ENCODE measurements around the gene MADCAM1.

MADCAM1 gene

DNA sequence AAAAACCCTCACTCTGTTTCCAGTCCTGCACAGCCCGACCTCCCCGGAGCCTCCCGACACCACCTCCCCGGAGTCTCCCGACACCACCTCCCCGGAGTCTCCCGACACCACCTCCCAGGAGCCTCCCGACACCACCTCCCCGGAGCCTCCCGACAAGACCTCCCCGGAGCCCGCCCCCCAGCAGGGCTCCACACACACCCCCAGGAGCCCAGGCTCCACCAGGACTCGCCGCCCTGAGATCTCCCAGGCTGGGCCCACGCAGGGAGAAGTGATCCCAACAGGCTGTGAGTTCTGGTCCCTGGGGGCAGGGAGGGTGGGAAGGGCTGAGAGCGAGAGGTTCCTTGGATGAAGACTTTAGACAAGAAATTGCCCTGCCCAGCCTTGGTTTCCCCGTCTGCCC, 5.4 kb downstream of the MADCAM1 start:
- H3K27ac ChIP-seq (ENCODE audit: low read depth, low read length, poor library complexity, severe bottlenecking), result no peak overlapping the region
- H3K4me1 ChIP-seq (ENCODE audit: insufficient read depth, low read length, severe bottlenecking), result peaks cover 5% of the 10 kb centered on the region
- no peaks in the 10 kb centered on the region for H3K79me2 ChIP-seq (ENCODE audit: insufficient read depth, low read length)
- H4K20me1 ChIP-seq (ENCODE audit: insufficient read depth, low read length), result no peaks in the 10 kb centered on the region
- no peak for TF ChIP-seq CTCF (IDR thresholded peaks at IDR 0.05; ENCODE audit: low read length)
- TF ChIP-seq EZH2 (IDR thresholded peaks at IDR 0.05; ENCODE audit: borderline replicate concordance, low read length), result no peak
- no peaks in the 10 kb centered on the region for H3K27me3 ChIP-seq (ENCODE audit: insufficient read depth, low read length)
- H3K4me3 ChIP-seq (ENCODE audit: low read depth, low read length, poor library complexity, severe bottlenecking), result no peak overlapping the region
- H3K9me3 ChIP-seq (ENCODE audit: low read length), result 0 out of 2 replicates have a peak, but pooled peaks cover 3% of the 10 kb centered on the region
- H3K36me3 ChIP-seq (ENCODE audit: insufficient read depth, low read length), result no peaks in the 10 kb centered on the region
- no peaks in the 10 kb centered on the region for H3K9me2 ChIP-seq (ENCODE audit: low read depth, low read length)
- no peaks in the 10 kb centered on the region for H3F3A ChIP-seq (ENCODE audit: insufficient read depth, low read length)
- no peak overlapping the region for H3K9ac ChIP-seq (ENCODE audit: low read length)
- H3K4me2 ChIP-seq (ENCODE audit: low read length), result no peak overlapping the region
- no peak overlapping the region for H2AFZ ChIP-seq (ENCODE audit: low read length)

GRCh38 chr19:504616-505015, 8.3 kb downstream of the MADCAM1 start:
- Histone ChIP-seq H3K9me3 (ENCODE audit: low read length) (0 out of 2 replicates have a peak, but pooled peaks cover 3% of the 10 kb centered on the region), H3K4me2 (ENCODE audit: low read length) (no peak overlapping the region), H2AFZ (ENCODE audit: low read length) (no peak overlapping the region), H3K27me3 (ENCODE audit: insufficient read depth, low read length) (no peaks in the 10 kb centered on the region), H3K27ac (ENCODE audit: low read depth, low read length, poor library complexity, severe bottlenecking) (no peak overlapping the region), H3K9ac (ENCODE audit: low read length) (no peak overlapping the region), H3K79me2 (ENCODE audit: insufficient read depth, low read length) (no peaks in the 10 kb centered on the region), H3K4me1 (ENCODE audit: insufficient read depth, low read length, severe bottlenecking) (peaks cover 19% of the 10 kb centered on the region), H3K9me2 (ENCODE audit: low read depth, low read length) (no peaks in the 10 kb centered on the region), H3K36me3 (ENCODE audit: insufficient read depth, low read length) (peaks cover 3% of the 10 kb centered on the region; the same call in 1 of the 2 replicates), H3K4me3 (ENCODE audit: low read depth, low read length, poor library complexity, severe bottlenecking) (no peak overlapping the region), H3F3A (ENCODE audit: insufficient read depth, low read length) (no peaks in the 10 kb centered on the region), H4K20me1 (ENCODE audit: insufficient read depth, low read length) (no peaks in the 10 kb centered on the region)
- no peak for TF ChIP-seq EZH2 (IDR thresholded peaks at IDR 0.05; ENCODE audit: borderline replicate concordance, low read length)
- no peak for TF ChIP-seq CTCF (IDR thresholded peaks at IDR 0.05; ENCODE audit: low read length)

DNA sequence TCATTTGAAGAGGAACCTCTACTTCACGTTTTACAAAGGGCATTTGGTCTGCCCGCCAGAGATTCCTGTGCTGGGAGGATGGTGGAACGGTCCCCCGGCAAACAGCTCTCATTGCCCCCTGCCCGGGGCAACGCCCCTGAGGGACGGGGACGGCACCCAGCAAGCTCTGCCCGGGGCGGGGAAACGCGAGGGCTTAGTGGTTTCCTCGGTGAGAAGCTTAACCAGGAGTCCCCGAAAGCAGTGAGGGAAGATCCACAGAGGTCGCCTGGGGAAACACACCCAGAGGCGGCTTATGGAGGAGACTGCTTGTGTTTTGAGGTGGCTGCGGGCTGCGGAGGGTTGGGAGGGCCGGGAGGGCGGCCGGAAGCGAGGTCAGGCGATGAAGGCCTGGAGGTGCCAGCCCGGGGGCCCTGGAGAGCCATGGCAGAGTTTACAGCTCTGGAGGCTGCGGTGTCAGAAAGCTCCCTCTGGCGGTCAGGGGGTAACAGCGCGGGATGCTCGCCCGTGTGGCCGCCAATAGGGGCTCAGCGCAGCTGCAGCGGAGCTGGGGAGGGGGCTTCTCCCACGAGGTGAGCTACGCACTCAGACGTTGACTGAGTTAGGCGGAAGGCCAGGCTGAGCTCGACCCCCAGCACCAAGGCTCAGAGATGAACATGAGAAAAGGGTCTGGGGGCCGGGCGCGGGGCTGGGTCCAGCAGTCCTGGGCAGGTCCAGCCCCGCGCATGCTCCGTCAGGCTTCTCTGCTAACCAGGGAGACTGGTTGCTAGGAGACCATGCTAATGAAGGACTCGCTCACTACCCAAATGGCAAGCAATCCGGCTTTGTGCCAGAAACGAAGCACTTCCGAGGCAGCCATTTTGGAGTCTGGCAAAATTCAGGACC, 10.4 kb downstream of the MADCAM1 start:
- H3K79me2 ChIP-seq (ENCODE audit: insufficient read depth, low read length), result no peaks in the 10 kb centered on the region
- peak overlapping the region; percentile 74 for H3K27ac ChIP-seq (ENCODE audit: low read depth, low read length, poor library complexity, severe bottlenecking)
- H3K4me1 ChIP-seq (ENCODE audit: insufficient read depth, low read length, severe bottlenecking), result peaks cover 34% of the 10 kb centered on the region
- no peaks in the 10 kb centered on the region for H4K20me1 ChIP-seq (ENCODE audit: insufficient read depth, low read length)
- peak overlapping the region; percentile 84 for H3K9ac ChIP-seq (ENCODE audit: low read length)
- 0 out of 2 replicates have a peak overlapping the region, but pooled peaks have one; percentile 83 for H2AFZ ChIP-seq (ENCODE audit: low read length)
- no peaks in the 10 kb centered on the region for H3K9me2 ChIP-seq (ENCODE audit: low read depth, low read length)
- no peaks in the 10 kb centered on the region for H3K27me3 ChIP-seq (ENCODE audit: insufficient read depth, low read length)
- H3K4me3 ChIP-seq (ENCODE audit: low read depth, low read length, poor library complexity, severe bottlenecking), result peak overlapping the region; percentile 77
- peaks cover 6% of the 10 kb centered on the region for H3K36me3 ChIP-seq (ENCODE audit: insufficient read depth, low read length)
- TF ChIP-seq EZH2 (IDR thresholded peaks at IDR 0.05; ENCODE audit: borderline replicate concordance, low read length), result no peak
- TF ChIP-seq CTCF (IDR thresholded peaks at IDR 0.05; ENCODE audit: low read length), result peak; percentile 93
- H3K4me2 ChIP-seq (ENCODE audit: low read length), result peak overlapping the region; percentile 97
- H3F3A ChIP-seq (ENCODE audit: insufficient read depth, low read length), result no peaks in the 10 kb centered on the region
- H3K9me3 ChIP-seq (ENCODE audit: low read length), result 0 out of 2 replicates have a peak, but pooled peaks cover 3% of the 10 kb centered on the region
